ENCODE data around the gene PDE3B. TPM values are rescaled to one million over a fixed set of nuclear protein-coding genes. Genes with fewer than 3 reads are reported as not detected.

The PDE3B gene
- total and polyA plus RNA-seq, 2 of the 8 experiments (the other 6 are each of a cell fraction or from before 2014, with no cell fraction given) = 2.7 to 10.9 TPM

DNA sequence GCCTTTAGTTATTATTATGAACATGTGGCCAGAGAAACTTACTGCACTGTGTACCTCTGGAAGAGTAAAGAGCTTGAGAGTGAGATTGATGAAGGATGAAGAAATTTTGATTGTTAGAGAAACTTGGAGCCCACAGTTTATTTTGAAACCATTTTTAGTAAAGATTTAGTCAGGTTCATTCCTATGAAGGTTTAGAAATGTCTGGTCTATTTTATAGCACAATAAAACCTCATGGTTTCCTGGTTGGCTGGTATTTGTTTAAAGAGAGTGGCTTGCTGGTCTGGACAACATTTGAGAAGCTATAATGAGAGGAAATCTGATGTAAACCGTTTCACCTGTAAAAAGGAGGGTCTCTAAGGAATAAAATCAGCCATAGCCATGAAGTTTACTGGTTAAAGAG lies 8.8 kb upstream of the PDE3B start (continued):
- TF ChIP-seq CHD2 (IDR thresholded peaks at IDR 0.05; ENCODE audit: low read length) = no peak
- TF ChIP-seq POLR2AphosphoS5 (IDR thresholded peaks at IDR 0.05; ENCODE audit: low read depth, low read length) = no peak
- TF ChIP-seq CBX5 (IDR thresholded peaks at IDR 0.05; ENCODE audit: low read depth, low read length) = no peak

Measured in H1 (cell line).